H1 (cell line): ENCODE measurements around the gene LY86. TPM values are rescaled to one million over a fixed set of nuclear protein-coding genes. Genes with fewer than 3 reads are reported as not detected.

Source experiments
- CTCF ChIA-PET: fragments of 300-600 bp; sonication (Branson Sonifier 250); formaldehyde crosslinking; loops from one replicate; lab custom pipeline; 2021; ENCODE audit not compliant: partially characterized antibody; lab: Charles Lee
- POLR2A ChIA-PET: fragments of 300-600 bp; sonication (Branson Sonifier 250); formaldehyde crosslinking; loops from one replicate; lab custom pipeline; 2021; ENCODE audit warnings: inconsistent platforms; ENCODE audit not compliant: partially characterized antibody; lab: Charles Lee
- DNase-seq, 2 experiments: peaks; one replicate each; pipeline versions ENCODE4 v3.0.0 to v3.0.0-alpha.2; 2010 to 2022; ENCODE audit warnings: low spot score in 2 of 2, low read depth in 1 of 2, mixed read lengths in 1 of 2
- FAIRE-seq: peaks from 2 replicates; lab custom pipeline; 2011; peaks lifted over from hg19 to GRCh38; lab: Jason Lieb, UNC
- H2AFZ ChIP-seq: 2 replicates; pipeline ENCODE4 v1.8.1; 2012; ENCODE audit warnings: low read length, inconsistent platforms
- H2AK5ac ChIP-seq: 2 replicates; pipeline ENCODE4 v1.6.1; 2013; ENCODE audit warnings: low read depth, low read length
- H2BK120ac ChIP-seq: replicated peaks from 2 replicates; pipeline ENCODE3; 2013; ENCODE audit warnings: low read depth, low read length, inconsistent platforms
- H2BK12ac ChIP-seq: 2 replicates; pipeline ENCODE4 v1.6.1; 2013; ENCODE audit warnings: low read depth, low read length
- H2BK15ac ChIP-seq: 2 replicates; pipeline ENCODE4 v1.6.1; 2013; ENCODE audit warnings: low read length
- H2BK20ac ChIP-seq: 2 replicates; pipeline ENCODE4 v1.6.1; 2013; ENCODE audit warnings: low read length
- H2BK5ac ChIP-seq: 2 replicates; pipeline ENCODE4 v1.6.1; 2013; ENCODE audit warnings: low read depth, low read length
- H3K14ac ChIP-seq: 2 replicates; pipeline ENCODE4 v1.6.1; 2013; ENCODE audit warnings: inconsistent platforms; ENCODE audit not compliant: insufficient read length
- H3K18ac ChIP-seq: 2 replicates; pipeline ENCODE4 v1.6.1; 2013; ENCODE audit warnings: low read length; ENCODE audit errors: extremely low read depth
- H3K23ac ChIP-seq: 2 replicates; pipeline ENCODE4 v1.6.1; 2013; ENCODE audit warnings: inconsistent platforms; ENCODE audit not compliant: insufficient read length
- H3K23me2 ChIP-seq: 2 replicates; pipeline ENCODE4 v1.6.1; 2013; ENCODE audit warnings: low read depth, low read length
- H3K27ac ChIP-seq: 2 replicates; pipeline ENCODE4 v1.6.1; 2011; ENCODE audit warnings: low read depth, low read length, inconsistent platforms
- H3K27me3 ChIP-seq, 4 experiments: replicated peaks in 1 of 4; 1 replicate in 1 of 4; 2 replicates in 3 of 4; pipeline versions ENCODE4 v1.6.1 to v1.8.1; 2011 to 2013; ENCODE audit warnings: low read length in 3 of 4, mild to moderate bottlenecking in 3 of 4, inconsistent platforms in 2 of 4, mixed read lengths in 2 of 4, moderate library complexity in 1 of 4; ENCODE audit not compliant: control insufficient read depth in 3 of 4, insufficient read depth in 3 of 4; ENCODE audit errors: extremely low read depth in 1 of 4
- H3K36me3 ChIP-seq, 4 experiments: 2 replicates each; pipeline versions ENCODE4 v1.6.1 to v1.8.1; 2011 to 2013; ENCODE audit warnings: mild to moderate bottlenecking in 4 of 4, low read length in 3 of 4, moderate library complexity in 2 of 4, control low read depth in 1 of 4, inconsistent platforms in 1 of 4; ENCODE audit not compliant: insufficient read depth in 4 of 4, control insufficient read depth in 2 of 4
- H3K4ac ChIP-seq: replicated peaks from 2 replicates; pipeline ENCODE3; 2013; ENCODE audit warnings: low read length, low read depth, mixed read lengths, inconsistent platforms; ENCODE audit not compliant: insufficient read length
- H3K4me1 ChIP-seq, 4 experiments: replicated peaks in 1 of 4; 1 replicate in 1 of 4; 2 replicates in 3 of 4; pipeline versions ENCODE4 v1.6.1 to v1.8.1; 2011 to 2013; ENCODE audit warnings: low read length in 3 of 4, inconsistent platforms in 2 of 4, mixed read lengths in 1 of 4; ENCODE audit not compliant: insufficient read depth in 4 of 4, control insufficient read depth in 3 of 4
- H3K4me2 ChIP-seq, 2 experiments: 2 replicates each; pipeline versions ENCODE4 v1.6.1 to v1.8.1; 2011 to 2013; ENCODE audit warnings: low read depth in 2 of 2, low read length in 2 of 2, control low read depth in 1 of 2, inconsistent platforms in 1 of 2, mild to moderate bottlenecking in 1 of 2; ENCODE audit not compliant: insufficient read depth in 1 of 2
- H3K4me3 ChIP-seq, 4 experiments: fragments of 200-600, 300-600 bp in 1 of 4; sonication (generic), shearing (Covaris generic), sonication (Bioruptor Twin) in 1 of 4; 2 replicates each; pipeline versions ENCODE4 v1.5.1 to v1.8.1; 2011 to 2016; ENCODE audit warnings: low read length in 4 of 4, low read depth in 3 of 4, control low read depth in 2 of 4, inconsistent platforms in 2 of 4, mild to moderate bottlenecking in 2 of 4, mixed read lengths in 1 of 4, moderate library complexity in 1 of 4; ENCODE audit not compliant: insufficient read depth in 2 of 4; ENCODE audit errors: extremely low read depth in 1 of 4
- H3K56ac ChIP-seq: replicated peaks from 2 replicates; pipeline ENCODE3; 2013; ENCODE audit warnings: low read depth, mild to moderate bottlenecking, mixed read lengths, low read length, inconsistent platforms; ENCODE audit not compliant: insufficient read length
- H3K79me1 ChIP-seq: 2 replicates; pipeline ENCODE4 v1.6.1; 2013; ENCODE audit warnings: low read depth, low read length, control low read depth
- H3K79me2 ChIP-seq, 2 experiments: 2 replicates each; pipeline versions ENCODE4 v1.6.1 to v1.8.1; 2012 to 2013; ENCODE audit warnings: low read length in 2 of 2, mild to moderate bottlenecking in 2 of 2, inconsistent platforms in 1 of 2; ENCODE audit not compliant: insufficient read depth in 2 of 2, control insufficient read depth in 1 of 2
- H3K9ac ChIP-seq, 4 experiments: replicated peaks in 1 of 4; 1 replicate in 1 of 4; 2 replicates in 3 of 4; pipeline versions ENCODE4 v1.6.1 to v1.8.1; 2011 to 2013; ENCODE audit warnings: low read depth in 3 of 4, low read length in 3 of 4, control low read depth in 2 of 4, mild to moderate bottlenecking in 2 of 4, moderate library complexity in 2 of 4, inconsistent platforms in 1 of 4; ENCODE audit errors: extremely low read depth in 1 of 4
- H3K9me3 ChIP-seq, 2 experiments: 2 replicates each; pipeline versions ENCODE4 v1.6.1 to v1.8.1; 2012 to 2013; ENCODE audit warnings: mild to moderate bottlenecking in 2 of 2, moderate library complexity in 2 of 2, control low read depth in 1 of 2, inconsistent platforms in 1 of 2, low read depth in 1 of 2, low read length in 1 of 2, mixed read lengths in 1 of 2; ENCODE audit not compliant: insufficient read depth in 2 of 2
- H4K20me1 ChIP-seq, 2 experiments: replicated peaks in 1 of 2; 2 replicates each; pipeline versions ENCODE3 to v1.8.1; 2011 to 2013; ENCODE audit warnings: inconsistent platforms in 2 of 2, low read length in 2 of 2, mild to moderate bottlenecking in 1 of 2; ENCODE audit not compliant: insufficient read depth in 2 of 2, control insufficient read depth in 1 of 2
- H4K5ac ChIP-seq: 2 replicates; pipeline ENCODE4 v1.6.1; 2013; ENCODE audit warnings: low read length, low read depth, mixed read lengths, inconsistent platforms; ENCODE audit not compliant: insufficient read length
- H4K8ac ChIP-seq: 2 replicates; pipeline ENCODE4 v1.8.0; 2013; ENCODE audit warnings: mild to moderate bottlenecking, moderate library complexity, low read length, inconsistent platforms; ENCODE audit not compliant: insufficient read depth; ENCODE audit errors: extremely low read depth
- H4K91ac ChIP-seq: replicated peaks from 2 replicates; pipeline ENCODE3; 2013; ENCODE audit warnings: low read length, mixed read lengths, inconsistent platforms; ENCODE audit not compliant: insufficient read length
- ATF2 ChIP-seq: IDR thresholded peaks from 2 replicates; pipeline ENCODE4 v1.6.1; 2012; ENCODE audit warnings: low read length, inconsistent platforms
- BCL11A ChIP-seq, 2 experiments: IDR thresholded peaks; one replicate each; pipeline ENCODE4 v1.6.1; 2011; ENCODE audit warnings: low read depth in 2 of 2, low read length in 2 of 2, mild to moderate bottlenecking in 2 of 2
- CBX8 ChIP-seq: fragments of 300-800, 300-1000 bp; sonication (generic); IDR thresholded peaks from 2 replicates; pipeline ENCODE4 v1.7.1; 2016; ENCODE audit warnings: low read depth, low read length, borderline replicate concordance
- CHD2 ChIP-seq: IDR thresholded peaks from 2 replicates; pipeline ENCODE4 v1.6.1; 2012; ENCODE audit warnings: low read length, improper control_type of control experiment
- CREB1 ChIP-seq: IDR thresholded peaks from 2 replicates; pipeline ENCODE4 v1.6.1; 2012; ENCODE audit warnings: inconsistent platforms
- CTCF ChIP-seq, 3 experiments: IDR thresholded peaks; 1 replicate in 2 of 3; 2 replicates in 1 of 3; pipeline versions ENCODE4 v1.5.1 to v1.6.1; 2011; ENCODE audit warnings: low read length in 3 of 3, mild to moderate bottlenecking in 3 of 3, inconsistent platforms in 2 of 3, low read depth in 1 of 3, moderate library complexity in 1 of 3; ENCODE audit not compliant: insufficient read depth in 1 of 3; ENCODE audit errors: control extremely low read depth in 1 of 3
- EGR1 ChIP-seq: IDR thresholded peaks from 2 replicates; pipeline ENCODE4 v1.6.1; 2011; ENCODE audit warnings: low read depth, low read length, borderline replicate concordance
- NANOG ChIP-seq: IDR thresholded peaks from 2 replicates; pipeline ENCODE4 v1.6.1; 2011; ENCODE audit warnings: low read length, low read depth, mild to moderate bottlenecking, inconsistent platforms; ENCODE audit not compliant: insufficient read depth, poor library complexity, severe bottlenecking
- POU5F1 ChIP-seq: IDR thresholded peaks from 2 replicates; pipeline ENCODE4 v1.6.1; 2011; ENCODE audit warnings: low read depth, mild to moderate bottlenecking, low read length, moderate library complexity
- SIRT6 ChIP-seq: IDR thresholded peaks from one replicate; pipeline ENCODE4 v1.7.1; 2012; ENCODE audit warnings: low read length, inconsistent platforms
- SRF ChIP-seq: IDR thresholded peaks from 2 replicates; pipeline ENCODE4 v1.6.1; 2011; ENCODE audit warnings: mild to moderate bottlenecking, low read depth, low read length, moderate library complexity
- WGBS, 2 experiments: shearing (Covaris generic) in 1 of 2; methylation state at CpG; one replicate each; pipeline versions ENCODE4 v1.1.6 to v1.1.7; 2013 to 2015; ENCODE audit warnings: low lambda C conversion rate in 2 of 2, mixed read lengths in 2 of 2, inconsistent platforms in 1 of 2, low coverage in 1 of 2, missing lambda C conversion rate in 1 of 2; ENCODE audit not compliant: insufficient replicate concordance in 2 of 2, insufficient coverage in 1 of 2, insufficient read length in 1 of 2; ENCODE audit errors: extremely low coverage in 1 of 2, missing lambda C conversion rate in 1 of 2; 5-methylcytosine and 5-hydroxymethylcytosine counted together
- polyA plus RNA-seq, 7 experiments: library from polyadenylated mRNA; depleted of rRNA in 3 of 7; stranded (reverse) in 5 of 7; unstranded in 2 of 7; fragments of >200 nt in 5 of 7; fragments of 200-250 nt in 2 of 7; gene quantifications; 1 replicate in 5 of 7; 2 replicates in 1 of 7; 4 replicates in 1 of 7; pipeline versions ENCODE4 v1.2.1 to v1.2.3, GENCODE V29; 2011 to 2013; ENCODE audit warnings: missing spikeins in 2 of 7, mixed read lengths in 2 of 7
- total RNA-seq: library from RNA; stranded (reverse); fragmentation: NEBNext Ultra II Directional; extraction: Animal tissue kit (Norgen Biotek cat#: 25700); gene quantifications from 2 replicates; pipeline ENCODE4 v1.2.1, GENCODE V29; 2021

Gene LY86
- total and polyA plus RNA-seq, 2 of the 8 experiments (the other 6 are each of a cell fraction or from before 2014, with no cell fraction given): not detected

- H3K4me2 ChIP-seq: no peak overlapping the region
- H4K91ac ChIP-seq: no peak overlapping the region
- FAIRE-seq: no peak
- H2BK15ac ChIP-seq: no peak overlapping the region
- H4K8ac ChIP-seq: no peak overlapping the region
- peaks cover 0 to 3% of the 10 kb centered on the region in 2 experiments; a peak in 1 of 4 replicates for H3K9me3 ChIP-seq
- H3K18ac ChIP-seq: no peak overlapping the region
- no peak overlapping the region for H2BK120ac ChIP-seq
- CTCF ChIA-PET: interaction anchor here (0.7 kb wide), 1 partner anchor 34 kb away, joined by 3 read pairs; no protein-coding TSS in a partner anchor
- H3K23me2 ChIP-seq: no peaks in the 10 kb centered on the region
- H3K27me3 ChIP-seq: no peaks in the 10 kb centered on the region
- H3K14ac ChIP-seq: no peak overlapping the region
- no peak overlapping the region for H3K56ac ChIP-seq
- no peaks in the 10 kb centered on the region for H3K4me1 ChIP-seq
- no peak overlapping the region for H4K5ac ChIP-seq
- no peak for DNase-seq
- no peaks in the 10 kb centered on the region for H4K20me1 ChIP-seq
- H3K4ac ChIP-seq: no peak overlapping the region
- H3K27ac ChIP-seq: no peak overlapping the region
- no peak overlapping the region for H2AK5ac ChIP-seq
- H3K4me3 ChIP-seq: no peak overlapping the region
- H3K36me3 ChIP-seq: no peaks in the 10 kb centered on the region
- 88% methylated on average over 1 of the region's 1 CpG; no CpG with 5 or more reads in 1 of the 2 experiments for WGBS, 2 experiments
- H2AFZ ChIP-seq: no peak overlapping the region
- H2BK12ac ChIP-seq: no peak overlapping the region
- H3K79me1 ChIP-seq: no peaks in the 10 kb centered on the region
- H3K23ac ChIP-seq: no peak overlapping the region
- POLR2A ChIA-PET: no interaction called here
- H3K9ac ChIP-seq: no peak overlapping the region
- no peaks in the 10 kb centered on the region for H3K79me2 ChIP-seq
- no peak overlapping the region for H2BK20ac ChIP-seq
- H2BK5ac ChIP-seq: no peak overlapping the region
- TF ChIP-seq CTCF (IDR thresholded peaks at IDR 0.05; ENCODE audit: control extremely low read depth in 1 of 3, insufficient read depth in 1 of 3, low read depth in 1 of 3, low read length in 3 of 3): no peak
- no peak for TF ChIP-seq POU5F1
- no peak for TF ChIP-seq CBX8
- TF ChIP-seq SRF: no peak
- no peak for TF ChIP-seq SIRT6
- no peak for TF ChIP-seq ATF2
- no peak for TF ChIP-seq EGR1
- TF ChIP-seq CREB1: no peak
- TF ChIP-seq CHD2: no peak
- TF ChIP-seq NANOG: no peak
- TF ChIP-seq BCL11A (IDR thresholded peaks at IDR 0.05; ENCODE audit: low read depth in 2 of 2, low read length in 2 of 2): no peak
These were observed 3.6 kb upstream of the LY86 start for GRCh38 chr6:6585003-6585311.
